Hematopoietic multipotent progenitor cell treated with erythropoietin and hydrocortisone succinate and interleukin-3 and kit ligand, for 15 days (in vitro differentiated cells): ENCODE results near the gene SLC18A2.

ENCODE experiments used
- DNase-seq: peaks from one replicate; pipeline ENCODE4 v3.0.0-alpha.2; 2015; ENCODE audit warnings: low spot score

SLC18A2 gene

DNA sequence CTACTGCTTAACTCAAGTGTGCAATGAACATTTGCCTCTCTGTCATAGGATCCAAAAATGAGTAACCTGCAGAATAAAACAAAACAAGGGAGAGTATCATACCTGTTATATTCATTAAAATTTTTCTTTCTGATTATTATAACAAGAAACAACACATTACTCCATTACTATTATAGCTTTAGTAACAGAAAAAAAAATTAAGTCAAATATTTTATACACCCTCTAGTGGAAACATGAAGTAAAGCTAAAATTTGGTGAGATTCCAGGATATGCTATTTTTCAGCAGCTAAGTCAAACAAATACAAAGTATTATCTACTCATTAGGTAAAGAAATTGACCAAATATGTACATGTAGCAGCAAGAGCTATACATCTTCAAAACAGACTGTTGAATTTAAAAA, 78.0 kb downstream of the SLC18A2 start:
- peak; percentile 38 for DNase-seq

DNA sequence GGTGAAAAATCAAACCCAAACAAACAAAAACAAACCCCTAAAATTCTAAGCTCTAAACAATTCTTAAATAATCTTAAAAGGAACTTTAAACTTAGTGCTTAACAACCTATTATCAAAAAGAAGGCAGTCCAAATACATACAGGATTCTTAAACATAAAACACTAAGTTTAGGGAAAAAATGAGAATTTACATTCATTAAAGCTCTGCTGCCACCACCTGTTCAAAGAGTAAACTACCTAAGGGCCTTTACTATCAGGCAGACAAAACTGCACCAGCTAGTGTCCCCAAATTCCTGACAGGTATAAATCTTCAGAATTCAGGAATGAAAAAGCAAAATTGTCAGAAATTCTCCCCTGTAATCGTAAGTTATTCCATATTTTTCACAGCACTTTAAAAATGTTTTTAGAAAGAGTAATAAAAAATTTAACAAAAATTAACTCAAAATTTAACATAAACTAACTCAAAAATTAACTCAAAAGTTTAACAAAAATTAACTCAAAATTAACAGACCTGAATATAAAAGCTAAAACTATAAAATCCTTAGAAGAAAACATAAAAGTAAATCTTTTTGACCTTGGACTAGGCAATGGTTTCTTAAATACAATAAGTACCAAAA, 79.2 kb downstream of the SLC18A2 start:
- peak; percentile 61 for DNase-seq

DNA sequence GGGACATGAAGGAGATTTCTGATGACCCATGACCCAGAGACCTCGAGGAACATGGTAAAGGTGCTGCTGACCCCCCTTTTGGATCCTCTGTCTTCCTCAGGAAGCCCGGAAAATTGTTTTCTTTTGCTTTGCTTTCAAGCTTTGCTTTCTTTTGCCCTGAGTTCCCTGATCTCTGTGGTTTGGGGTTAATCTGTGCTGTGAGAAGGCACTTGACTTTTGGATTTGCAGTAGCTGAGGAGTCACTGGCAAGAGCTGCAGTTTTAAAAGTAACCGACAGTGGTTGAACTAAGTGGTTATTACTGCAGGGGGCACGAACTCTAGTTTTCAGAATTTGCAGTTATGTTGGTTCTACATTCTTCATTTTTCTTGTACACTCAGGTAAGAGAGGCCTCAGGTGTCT, 81.3 kb downstream of the SLC18A2 start:
- no peak for DNase-seq

DNA sequence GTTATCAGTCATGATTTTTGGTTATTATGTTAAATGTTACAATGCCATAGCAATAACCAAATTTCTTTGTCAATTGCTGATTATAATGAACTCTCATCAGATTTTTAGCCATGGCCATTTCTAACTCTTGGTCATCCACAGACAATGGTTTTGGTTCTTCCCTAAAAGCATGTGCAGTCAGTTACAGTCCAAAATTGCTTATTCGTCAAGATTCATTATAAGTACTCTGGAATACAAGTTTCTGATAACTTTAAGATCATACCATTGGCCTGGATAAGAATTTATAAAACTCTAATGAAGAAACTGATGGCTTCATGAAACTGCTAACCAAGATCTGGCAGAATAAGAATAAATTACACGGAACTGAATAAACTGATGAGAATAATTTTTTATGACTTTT, 83.5 kb downstream of the SLC18A2 start:
- DNase-seq: no peak

DNA sequence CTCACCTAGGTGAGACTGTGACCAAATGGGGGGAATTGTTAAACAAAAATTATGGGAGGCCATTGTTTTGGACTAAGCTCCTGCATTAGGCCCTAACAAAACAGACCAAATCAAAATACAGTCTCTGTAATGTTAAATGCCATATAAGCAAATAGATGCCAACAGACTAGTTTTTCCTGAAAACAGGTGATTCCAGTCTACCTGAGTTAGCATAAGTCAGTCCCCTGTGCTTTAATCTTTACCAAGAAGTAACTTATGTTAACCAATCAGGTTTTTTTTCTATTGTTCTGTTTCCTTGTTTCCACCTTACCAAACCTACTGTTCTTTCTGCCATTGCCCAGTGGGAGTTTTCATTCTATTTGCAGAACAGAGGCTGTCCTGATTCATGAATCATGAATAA, 86.3 kb downstream of the SLC18A2 start:
- DNase-seq: no peak
